GM19193 (cell line): Measurements from ENCODE around the gene SLC2A14.

Experiments used
- POLR2A ChIP-seq: IDR thresholded peaks from 4 replicates; pipeline ENCODE4 v1.6.1; 2011; ENCODE audit not compliant: insufficient read depth, insufficient read length; ENCODE audit errors: extremely low read depth

Gene SLC2A14

GRCh38 chr12:7864601-7865150 is 8.0 kb downstream of the SLC2A14 start:
- no peak for TF ChIP-seq POLR2A

GRCh38 chr12:7859552-7859951 is 13.2 kb downstream of the SLC2A14 start:
- TF ChIP-seq POLR2A = no peak

GRCh38 chr12:7857971-7858370 is 14.7 kb downstream of the SLC2A14 start:
- TF ChIP-seq POLR2A = no peak

GRCh38 chr12:7856516-7856915 is 16.2 kb downstream of the SLC2A14 start:
- no peak for TF ChIP-seq POLR2A

GRCh38 chr12:7853557-7853956 is 19.2 kb downstream of the SLC2A14 start:
- no peak for TF ChIP-seq POLR2A

- no peak for TF ChIP-seq POLR2A
Measured at GRCh38 chr12:7844116-7844515, 28.6 kb downstream of the SLC2A14 start.

GRCh38 chr12:7837366-7837765 is 35.3 kb downstream of the SLC2A14 start:
- no peak for TF ChIP-seq POLR2A

GRCh38 chr12:7835766-7836165 is 36.9 kb downstream of the SLC2A14 start:
- TF ChIP-seq POLR2A = no peak

- TF ChIP-seq POLR2A = no peak
Measured at GRCh38 chr12:7835116-7835515, 37.6 kb downstream of the SLC2A14 start.

GRCh38 chr12:7834701-7835100 is 38.0 kb downstream of the SLC2A14 start:
- no peak for TF ChIP-seq POLR2A

- TF ChIP-seq POLR2A = no peak
Measured at GRCh38 chr12:7833831-7834230, 38.9 kb downstream of the SLC2A14 start.

- no peak for TF ChIP-seq POLR2A
Measured at GRCh38 chr12:7832059-7832696, 40.5 kb downstream of the SLC2A14 start.

GRCh38 chr12:7806863-7807487 is 65.7 kb downstream of the SLC2A14 start:
- TF ChIP-seq POLR2A = no peak

- TF ChIP-seq POLR2A = no peak
Measured at GRCh38 chr12:7801460-7801859, 71.3 kb downstream of the SLC2A14 start.

GRCh38 chr12:7797698-7798398 is 74.9 kb downstream of the SLC2A14 start:
- TF ChIP-seq POLR2A = no peak

GRCh38 chr12:7793211-7793610 is 79.5 kb downstream of the SLC2A14 start:
- TF ChIP-seq POLR2A = no peak
